CD4-positive, alpha-beta T cell treated with Interleukin-6 at 100 ng/mL for 8 hours (primary cell): ENCODE measurements around the gene ACY1.

Experiments
- DNase-seq: peaks from one replicate; pipeline ENCODE4 v3.0.0-alpha.2; 2020; ENCODE audit warnings: mixed read lengths, low spot score

ACY1 gene

DNA sequence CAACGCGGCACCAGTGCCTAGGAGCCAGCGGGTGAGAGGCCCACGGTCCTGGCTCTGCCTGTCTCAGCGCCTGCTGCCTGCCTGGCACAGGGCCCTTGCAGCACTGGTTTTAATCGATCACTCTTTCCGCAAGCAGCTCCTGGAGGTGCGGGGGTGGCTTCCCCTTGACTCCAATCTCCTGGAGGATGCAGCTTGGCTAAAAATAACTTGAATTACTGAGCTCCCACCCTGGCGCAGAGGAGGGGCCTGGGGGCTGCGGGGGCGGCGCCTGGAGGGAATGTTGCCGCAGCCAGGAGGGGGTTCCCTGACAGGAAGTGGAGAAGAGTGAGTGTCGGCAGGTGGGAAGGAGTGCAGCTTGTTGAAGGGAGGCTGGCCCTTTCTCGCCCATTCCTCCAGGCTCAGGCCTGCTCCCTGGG, 22.2 kb downstream of the ACY1 start:
- no peak for DNase-seq

DNA sequence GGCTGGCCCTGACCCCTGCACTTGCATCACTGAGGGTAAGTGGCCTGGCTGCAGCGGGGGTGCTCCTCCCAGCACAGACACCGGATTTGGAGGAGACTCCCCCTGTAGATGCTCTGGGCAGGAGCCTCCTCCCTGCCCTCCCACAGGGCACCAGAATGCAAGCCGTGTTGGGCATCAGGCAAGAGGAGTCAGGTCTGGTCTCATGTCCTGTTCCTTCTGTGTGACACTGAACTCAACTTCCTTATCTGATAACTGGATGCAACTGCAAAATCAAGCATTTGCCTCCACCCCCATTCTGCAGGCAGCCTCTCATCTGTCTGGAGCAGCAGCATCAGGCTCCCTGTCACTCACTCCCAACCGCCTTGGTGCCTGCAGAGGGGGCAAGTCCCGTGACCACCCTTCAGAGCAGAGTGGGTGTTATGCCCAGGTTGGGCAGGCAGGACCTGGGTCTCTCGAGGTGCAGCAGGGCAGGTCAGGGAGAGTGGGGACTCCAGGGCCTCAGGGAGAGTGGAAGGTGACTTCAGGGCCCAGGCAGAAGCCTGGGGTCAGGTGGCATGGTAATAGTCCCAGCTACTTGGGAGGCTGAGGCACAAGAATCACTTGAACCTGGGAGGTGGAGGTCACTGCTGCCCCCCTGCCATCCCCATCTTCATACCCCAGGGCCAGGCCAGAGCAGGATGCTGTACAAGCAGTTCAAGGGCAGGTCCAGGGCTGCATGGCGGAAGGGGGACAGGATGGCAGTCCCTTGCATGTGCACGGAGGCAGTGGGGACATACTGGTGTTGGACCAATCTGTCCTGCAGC, 22.9 kb downstream of the ACY1 start:
- no peak for DNase-seq

DNA sequence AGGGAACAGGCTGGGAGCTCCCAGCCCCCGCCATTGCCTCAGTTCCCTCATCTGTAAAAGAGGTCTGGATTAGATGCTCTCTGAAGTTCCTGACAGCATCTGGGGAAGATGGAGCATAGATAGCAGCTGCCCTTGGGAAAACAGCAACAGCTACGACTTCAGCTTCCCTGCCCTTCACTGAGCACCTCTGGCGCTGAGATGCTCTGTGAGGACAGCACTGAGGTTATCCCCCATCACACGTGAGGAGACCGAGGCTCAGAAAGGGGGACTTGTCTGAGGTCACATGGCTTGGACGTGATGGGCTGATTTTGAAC, 23.4 kb downstream of the ACY1 start:
- DNase-seq = no peak

DNA sequence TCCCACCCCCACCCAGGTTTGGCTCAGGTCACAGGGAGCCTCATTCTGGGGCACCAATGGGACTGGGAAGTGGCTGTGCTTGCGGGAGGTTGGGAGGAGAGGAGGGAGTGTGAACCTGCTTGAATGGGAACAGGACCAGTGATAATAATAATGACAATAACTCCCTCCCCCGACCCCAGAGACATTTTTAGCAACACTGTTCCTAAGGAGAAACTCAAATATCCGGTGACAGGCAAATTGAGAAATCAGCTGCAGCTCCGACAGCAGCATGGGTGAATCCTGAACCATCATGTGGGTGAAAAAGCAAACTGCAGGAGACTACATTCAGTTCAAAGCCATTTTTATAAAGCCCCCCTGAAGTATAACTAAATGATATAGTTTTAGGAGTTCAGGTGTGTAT, 24.0 kb downstream of the ACY1 start:
- DNase-seq = no peak

DNA sequence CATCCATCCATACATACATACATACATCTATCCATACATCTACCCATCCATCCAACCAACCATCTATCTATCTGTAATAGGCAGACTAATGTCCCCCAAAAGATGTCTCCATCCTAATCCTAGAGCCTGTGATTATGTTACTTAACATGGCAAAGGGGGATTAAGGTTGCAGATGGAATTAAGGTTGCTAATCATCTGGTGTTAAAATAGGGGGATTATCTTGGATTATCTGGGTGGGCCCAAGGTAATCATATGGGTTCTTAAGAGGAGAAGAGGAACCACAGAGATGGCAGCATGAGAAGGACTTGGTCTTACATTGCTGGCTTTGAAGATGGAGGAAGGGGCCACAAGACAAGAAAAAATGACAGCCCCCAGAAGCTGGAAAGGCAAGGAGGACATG, 27.1 kb downstream of the ACY1 start:
- no peak for DNase-seq

DNA sequence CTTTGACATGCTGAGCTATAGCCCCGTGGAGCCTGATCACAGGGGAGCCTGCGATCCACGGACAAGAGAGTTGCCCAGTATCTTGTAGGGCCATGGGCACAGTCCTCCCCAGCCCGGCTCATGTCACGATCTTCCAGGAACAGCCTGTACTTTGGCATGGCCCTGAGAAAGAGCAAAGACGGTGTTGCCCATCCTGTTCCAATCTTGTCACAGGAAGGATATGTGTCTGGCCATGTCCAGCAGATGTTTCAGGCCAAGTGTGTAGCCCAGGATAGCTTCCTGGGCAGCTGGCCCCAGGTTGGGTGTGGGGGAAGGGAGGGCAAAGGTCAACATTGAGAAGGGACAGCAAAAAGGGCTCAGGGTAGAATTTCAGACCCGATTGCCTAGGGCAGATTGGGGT, 29.4 kb downstream of the ACY1 start:
- no peak for DNase-seq

DNA sequence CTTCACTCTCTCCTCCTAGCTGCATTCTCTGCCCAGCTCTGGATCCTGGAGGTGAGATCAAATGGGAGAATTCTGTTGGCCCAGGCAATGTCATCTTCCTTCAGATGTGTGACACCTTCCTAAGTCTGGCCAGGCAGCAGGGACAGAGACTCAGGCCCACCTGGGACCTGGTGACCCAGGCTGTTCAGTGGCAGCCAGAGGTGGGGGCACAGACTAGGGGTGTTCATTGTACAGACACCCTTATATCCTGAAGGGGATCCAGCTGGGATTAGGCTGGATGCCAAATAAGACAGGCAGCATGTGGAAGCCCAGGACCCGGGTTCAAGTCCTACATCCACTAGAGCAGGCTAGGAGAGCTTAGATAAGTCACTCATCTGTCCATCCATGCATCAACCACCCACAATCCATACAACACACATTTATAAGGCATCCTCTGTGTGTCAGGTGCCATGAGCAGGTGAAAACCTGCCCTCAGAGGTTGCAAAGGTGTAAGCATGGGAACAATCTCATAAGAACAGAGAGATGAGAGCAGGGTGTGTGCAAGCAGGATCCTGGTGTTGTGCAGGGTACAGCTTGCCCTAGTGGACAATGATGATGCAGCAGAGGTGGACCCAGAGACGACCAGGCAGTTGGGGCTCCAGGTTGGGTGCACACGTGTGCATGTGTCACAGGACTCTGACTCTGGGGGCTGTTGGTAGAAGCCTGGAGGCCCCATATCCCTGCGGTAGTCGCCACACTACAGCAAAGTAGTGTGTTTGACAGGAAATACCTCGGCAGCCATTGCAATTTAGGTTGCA, 30.7 kb downstream of the ACY1 start:
- no peak for DNase-seq

DNA sequence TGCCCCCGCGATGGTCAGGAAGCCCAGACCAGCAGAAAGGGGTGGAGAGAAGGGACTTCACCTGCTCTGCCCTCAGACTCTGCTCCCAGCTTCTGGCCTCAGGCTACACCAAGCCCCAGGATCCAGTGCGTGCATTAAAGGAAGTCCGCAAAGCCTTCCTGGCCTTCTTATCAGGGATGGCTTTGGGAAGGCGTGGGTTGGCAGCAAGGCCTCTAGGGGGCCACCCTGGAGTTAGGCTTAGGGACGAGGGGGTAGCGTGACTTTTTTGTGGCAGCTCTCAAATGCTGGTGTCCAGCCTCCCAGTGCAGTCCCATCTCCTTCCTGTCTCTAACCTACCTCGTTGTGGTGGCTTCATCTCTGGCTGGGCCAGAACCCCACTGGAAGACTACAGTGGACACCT, 31.3 kb downstream of the ACY1 start:
- no peak for DNase-seq

DNA sequence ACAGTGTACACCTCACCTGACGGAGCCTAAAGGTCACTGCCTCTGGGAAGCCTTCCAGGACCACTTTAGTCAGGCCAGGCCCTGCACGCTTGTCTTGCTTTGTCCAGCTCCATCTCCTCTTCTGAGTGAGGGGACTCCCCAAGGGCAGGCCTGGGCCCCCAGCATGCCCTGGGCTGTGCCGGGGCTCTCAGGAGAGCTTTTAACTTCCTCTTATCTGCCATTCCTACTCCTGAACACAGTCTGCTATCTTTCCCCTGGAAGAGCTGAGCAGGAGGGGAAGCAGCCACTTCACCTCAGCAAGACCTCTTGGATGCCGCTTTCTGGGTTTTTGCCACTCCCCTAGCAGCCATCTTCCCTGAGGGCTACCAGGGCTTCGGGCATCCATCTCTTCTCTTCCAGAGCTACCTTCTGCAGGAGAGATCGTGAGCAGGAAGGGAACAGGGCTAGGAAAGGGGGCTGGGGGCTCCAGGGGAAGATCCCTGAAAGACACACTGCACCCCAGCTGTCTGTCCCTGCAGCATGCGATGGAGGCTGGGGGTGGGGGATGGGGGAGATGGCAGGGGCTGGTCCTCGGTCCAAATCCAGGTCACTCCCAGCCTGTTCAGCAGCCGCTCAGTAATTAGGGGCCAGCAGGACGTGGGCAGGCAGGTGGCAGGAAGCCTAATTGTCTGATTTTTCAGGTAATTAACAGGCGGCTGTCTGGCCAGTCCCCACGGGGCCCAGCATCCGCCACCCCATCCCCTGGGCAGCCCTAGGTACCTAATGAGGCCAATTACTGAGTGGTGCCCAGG, 32.3 kb downstream of the ACY1 start:
- DNase-seq = no peak

DNA sequence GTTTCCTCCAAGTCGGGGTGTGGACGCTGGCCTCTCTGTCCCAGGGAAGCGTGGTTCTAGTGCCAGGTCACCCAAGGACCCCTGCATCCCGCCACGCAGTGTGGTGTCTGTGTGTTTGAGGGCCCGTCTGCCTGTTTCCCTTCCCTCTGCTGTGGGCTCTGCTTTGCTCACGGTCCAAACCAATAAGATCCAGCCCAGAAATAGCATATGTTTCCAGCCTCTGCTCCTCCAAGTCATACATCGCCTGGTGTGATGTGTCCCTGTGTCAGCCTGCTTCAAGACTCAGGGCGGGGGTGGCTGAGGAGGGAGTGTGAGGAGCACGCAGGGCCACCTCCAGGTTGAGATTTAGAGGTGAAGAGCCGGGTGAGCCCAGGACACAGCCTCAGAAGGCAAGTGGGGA, 34.3 kb downstream of the ACY1 start:
- no peak for DNase-seq

DNA sequence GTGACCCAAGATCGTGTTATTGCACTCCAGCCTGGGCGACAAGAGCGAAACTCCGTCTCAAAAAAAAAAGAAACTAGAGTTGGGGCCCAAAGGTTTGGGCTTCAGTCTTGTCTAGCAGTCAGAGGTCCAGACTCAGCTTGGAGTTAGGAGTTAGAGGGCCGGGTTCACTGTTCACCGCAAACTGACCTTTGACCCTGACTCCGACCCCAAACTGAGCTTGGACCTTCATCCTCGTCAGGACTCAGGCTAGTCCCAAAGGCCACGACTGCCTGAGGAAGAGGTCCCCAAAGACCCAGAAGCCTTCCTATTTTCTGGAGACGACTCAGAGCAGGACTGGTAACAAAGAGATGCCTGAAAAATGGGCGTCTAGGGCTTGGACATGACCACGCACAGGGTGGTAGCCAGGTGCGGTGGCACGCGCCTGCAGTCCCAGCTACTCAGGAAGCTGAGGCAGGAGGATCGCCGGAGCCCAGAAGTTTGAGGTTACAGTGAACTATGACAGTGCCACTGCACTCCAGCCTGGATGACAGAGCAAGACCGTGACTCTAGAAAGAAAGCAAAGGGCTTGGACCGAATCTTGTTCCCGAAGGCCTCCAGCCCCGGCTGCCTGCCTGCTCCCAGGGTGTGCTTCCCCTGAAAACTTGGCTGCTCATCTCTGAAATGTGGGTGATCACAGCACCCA, 35.1 kb downstream of the ACY1 start:
- DNase-seq = no peak

DNA sequence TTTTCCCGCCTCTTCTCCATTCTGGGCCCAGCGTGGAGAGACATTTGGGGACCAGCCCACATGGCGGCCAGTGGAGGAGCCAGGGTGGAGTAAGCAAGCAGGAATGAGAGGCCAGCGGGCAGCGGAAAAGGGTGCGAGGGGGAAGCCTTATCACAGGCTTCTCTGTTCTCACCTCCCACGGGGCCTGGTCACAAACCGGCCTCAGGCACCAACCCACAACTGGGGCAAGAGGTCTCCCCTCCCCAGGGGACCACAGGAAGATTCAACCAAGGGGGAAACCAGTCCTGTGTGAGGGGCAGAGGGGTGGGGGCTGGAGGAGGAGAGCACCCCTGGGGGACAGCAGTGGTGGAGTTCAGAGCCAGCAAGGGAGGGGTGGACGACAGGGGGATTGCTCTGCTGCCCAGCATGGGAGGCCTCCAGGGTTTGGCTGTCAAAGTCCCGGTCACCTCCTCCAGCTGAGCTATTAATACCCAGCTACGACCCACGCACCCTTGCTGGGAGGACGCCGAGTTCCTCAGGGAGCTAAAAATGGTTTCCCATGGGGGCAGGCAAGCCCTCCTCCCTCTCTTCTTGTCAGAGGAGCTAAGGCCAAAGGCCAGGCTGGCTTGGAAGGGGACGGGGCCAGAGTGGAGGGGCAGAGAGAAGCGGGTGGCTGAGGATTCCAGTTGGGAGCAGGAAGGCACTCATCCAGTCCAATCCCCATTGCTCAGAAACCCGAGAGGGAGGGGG, 36.2 kb downstream of the ACY1 start:
- DNase-seq = no peak

DNA sequence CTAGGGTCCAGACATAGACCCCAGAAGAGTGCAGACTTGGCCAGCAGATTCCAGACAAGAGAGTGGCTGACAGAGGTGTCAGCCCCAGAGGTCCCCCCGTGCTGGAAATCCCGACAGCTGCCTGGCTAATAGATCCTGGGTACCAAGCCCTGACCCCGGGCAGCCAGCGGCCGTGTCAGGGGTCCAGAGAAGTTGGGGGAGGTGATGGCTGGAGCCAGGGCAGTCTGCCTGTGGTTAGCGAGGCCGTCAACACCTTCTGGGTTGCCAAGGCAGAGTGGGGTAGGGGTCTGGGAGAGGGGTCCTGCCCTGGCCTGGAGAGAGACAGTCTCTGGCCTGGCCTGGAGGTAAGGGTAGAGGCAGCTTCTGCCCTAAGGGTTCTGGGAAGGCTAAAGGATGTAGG, 37.5 kb downstream of the ACY1 start:
- no peak for DNase-seq

DNA sequence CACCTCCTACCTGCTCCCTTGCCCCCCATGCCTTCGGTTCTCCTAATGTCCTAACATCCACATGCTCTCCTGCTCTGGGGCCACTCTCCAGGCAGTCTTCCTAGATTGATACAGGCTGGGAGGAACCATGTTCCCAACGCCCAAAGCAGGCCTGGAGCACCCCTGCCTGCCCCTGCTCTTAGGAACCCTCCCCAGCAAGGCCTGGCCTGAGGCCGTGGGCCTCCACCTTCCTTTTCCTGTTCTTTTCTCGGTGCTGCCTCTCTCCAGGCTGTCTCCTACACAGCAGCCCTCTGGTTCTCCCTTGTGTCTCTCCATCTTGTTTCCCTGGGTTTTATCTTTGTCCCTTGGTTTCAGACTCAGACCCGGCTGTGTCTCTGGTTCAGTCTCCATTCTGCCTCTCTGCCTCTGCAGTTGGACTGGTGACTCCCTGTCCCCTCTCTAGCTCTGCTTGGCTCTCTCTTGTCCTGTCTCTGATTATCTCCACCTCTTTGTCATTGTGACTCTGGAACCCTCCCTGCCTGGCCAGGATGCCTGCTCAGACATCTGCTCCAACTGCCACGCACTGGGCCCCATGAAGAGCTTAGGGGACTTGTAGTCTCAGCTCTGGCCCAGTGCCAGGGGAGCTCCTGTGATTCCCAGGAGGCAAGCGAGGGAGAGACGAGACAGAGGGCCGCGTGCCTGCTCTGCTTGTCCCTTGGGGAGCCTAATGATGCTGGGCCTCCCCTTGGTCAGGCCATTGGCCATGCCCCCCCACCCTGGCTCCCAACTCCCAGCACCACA, 38.3 kb downstream of the ACY1 start:
- DNase-seq = no peak

DNA sequence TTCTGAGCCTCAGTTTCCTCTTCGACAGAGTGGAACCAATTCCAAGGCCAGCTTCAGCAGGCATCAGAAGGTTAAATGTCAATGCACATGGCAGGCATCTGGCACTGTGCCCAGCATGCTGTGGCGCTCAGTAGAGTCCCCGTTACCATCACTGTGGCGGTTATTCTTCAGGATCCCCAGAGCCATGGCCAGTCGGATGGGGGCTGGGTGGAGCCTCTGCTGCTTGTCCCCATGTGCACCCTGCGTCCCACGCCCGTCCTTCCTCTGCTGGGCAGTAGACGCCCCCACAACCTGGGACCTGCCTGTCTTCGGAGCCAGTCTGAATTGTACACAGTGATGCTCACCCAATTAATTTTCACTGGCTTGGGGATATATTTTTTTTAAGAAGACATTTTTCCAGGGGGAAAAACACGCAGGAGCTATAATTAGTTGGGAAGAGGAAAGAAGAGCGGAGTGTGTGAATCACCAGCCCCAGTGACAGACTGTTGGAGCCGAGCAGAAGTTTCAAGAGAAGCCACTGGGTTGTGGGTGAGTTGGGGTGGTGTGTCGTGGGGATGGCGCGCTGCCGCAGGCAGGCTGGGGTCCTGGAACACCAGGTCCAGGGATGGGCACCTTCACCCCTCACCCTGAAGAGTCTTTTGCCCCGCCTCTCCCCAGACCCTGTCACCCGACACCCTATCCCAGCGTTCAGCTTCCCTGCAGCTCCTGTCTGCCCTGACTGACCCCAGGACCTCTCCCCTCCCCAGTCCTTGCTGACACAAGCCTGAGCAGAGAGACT, 39.2 kb downstream of the ACY1 start:
- no peak for DNase-seq

DNA sequence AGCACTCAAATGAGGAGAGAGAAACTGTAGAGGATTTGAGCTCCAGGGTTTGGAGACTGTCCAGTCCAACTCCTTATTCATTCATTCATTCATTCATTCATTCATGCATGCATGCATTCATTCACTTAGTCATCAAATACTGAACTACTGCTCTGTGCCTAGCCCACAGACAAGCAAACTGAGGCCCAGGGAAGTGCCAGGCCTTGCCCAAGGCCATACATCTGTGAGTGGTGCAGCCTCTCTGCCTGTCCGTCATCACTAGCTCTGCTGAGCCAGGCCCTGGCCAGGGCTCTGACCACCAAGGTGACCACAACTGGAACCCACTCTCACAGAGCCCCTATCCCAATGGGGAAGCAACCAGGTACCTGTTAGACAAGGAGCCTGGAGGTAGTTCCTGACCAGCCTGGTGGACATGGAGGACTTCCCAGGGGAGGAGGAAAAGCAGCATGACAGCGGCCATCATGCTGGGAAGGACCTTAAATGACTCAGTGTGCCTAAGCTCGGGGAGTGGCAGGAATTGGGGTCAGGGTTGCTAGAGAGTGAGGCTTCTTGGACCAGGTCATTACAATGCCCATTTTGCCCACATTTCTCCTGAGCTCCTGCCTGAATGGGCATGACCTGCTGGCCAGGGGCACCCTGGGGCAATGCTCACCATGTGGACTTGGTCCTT, 39.9 kb downstream of the ACY1 start:
- no peak for DNase-seq

DNA sequence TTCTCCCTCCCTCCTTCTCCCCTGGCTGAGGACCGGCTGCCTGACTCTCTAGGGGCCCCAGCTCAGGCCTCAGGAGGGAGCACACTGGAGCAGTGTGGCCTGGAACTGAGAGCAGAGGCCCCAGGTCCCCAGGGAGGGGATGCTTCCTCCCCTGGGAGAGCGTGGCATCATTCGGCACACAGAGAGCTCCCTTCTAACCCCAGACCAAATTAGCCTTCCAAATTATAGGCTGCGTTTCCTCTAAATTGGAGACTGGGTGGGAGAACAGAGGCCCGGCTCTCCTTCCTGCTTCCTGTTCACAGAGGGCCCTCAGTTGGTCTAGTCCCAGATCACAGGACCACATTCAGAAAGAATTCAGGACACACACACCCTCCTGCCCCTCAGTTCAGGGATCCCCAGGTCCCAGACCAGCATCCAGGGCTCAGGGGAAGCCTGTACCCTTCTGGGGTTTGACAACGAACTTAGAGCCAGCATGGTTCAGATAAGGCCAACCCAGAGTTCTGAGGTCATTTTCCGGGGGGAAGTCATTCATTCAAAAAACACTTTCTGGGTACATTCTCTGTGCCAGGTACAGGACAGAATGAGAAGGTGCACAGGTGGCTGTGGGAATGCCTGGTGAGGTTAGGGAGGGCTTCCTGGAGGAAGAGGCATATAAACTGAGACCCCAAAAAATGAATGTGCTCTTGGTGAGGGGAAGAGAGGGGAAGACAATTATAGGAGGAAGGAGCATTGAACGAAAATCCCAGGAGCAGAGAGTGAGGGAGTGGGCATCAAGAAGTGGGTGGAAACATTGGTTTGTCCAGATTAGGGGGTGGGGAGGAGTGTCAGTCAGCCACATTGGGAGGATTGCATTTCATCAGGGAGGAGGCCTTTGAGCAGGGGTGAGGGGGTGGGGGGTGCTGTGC, 40.8 kb downstream of the ACY1 start:
- DNase-seq = no peak

DNA sequence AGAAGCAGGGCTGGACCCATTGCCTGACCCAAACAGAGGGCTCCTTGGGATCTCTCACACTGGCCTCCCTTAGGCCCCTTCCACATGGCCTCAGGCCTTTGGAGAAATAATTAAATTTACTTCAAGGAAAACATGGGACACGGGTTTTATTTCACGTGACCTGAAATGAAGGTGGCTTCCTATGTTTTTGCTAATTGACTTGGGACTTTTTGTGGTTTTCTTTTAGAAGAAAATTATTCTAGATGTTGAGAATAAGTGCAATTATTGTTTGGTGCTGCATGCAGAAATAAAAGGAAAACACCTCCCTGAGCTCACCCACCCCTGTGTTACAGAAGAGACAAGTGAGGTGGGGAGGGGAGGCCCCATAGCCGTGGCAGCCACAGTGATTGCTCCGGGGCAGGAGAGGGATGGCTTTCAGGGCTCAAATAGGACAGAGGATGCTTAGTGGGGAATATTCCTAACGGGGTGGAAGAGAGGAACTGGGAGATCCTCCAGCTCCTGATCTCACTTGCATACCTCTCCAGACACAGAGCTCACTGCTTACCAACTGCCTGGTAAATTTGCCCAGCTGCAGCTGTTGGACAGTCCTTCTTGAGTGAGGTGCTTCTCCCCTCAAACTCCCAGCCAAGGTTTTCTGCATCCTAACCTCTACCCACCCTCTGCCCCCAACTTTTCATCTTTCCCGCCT, 41.6 kb downstream of the ACY1 start:
- DNase-seq = no peak
